ACC112 (cell line): ENCODE results near the gene AFF4.

Experiments
- H2AFZ ChIP-seq: fragments of 200-600 bp; sonication (generic); one replicate; pipeline ENCODE4 v1.6.0; 2017; ENCODE audit warnings: antibody characterized with exemption, low read length; ENCODE audit not compliant: unreplicated experiment
- H3K27ac ChIP-seq: fragments of 200-600 bp; sonication (generic); 2 replicates; pipeline ENCODE4 v1.5.1; 2014; ENCODE audit warnings: low read depth, mild to moderate bottlenecking, antibody characterized with exemption, low read length, moderate library complexity
- H3K27me3 ChIP-seq: fragments of 200-600 bp; sonication (generic); 2 replicates; pipeline ENCODE4 v1.6.1; 2014; ENCODE audit warnings: mild to moderate bottlenecking, antibody characterized with exemption, low read length, moderate library complexity, mixed read lengths; ENCODE audit not compliant: insufficient read depth
- H3K36me3 ChIP-seq: fragments of 200-600 bp; sonication (generic); 2 replicates; pipeline ENCODE4 v1.6.1; 2016; ENCODE audit warnings: mild to moderate bottlenecking, antibody characterized with exemption, low read length, moderate library complexity, mixed read lengths; ENCODE audit not compliant: insufficient read depth
- H3K4me1 ChIP-seq: fragments of 200-600 bp; sonication (generic); one replicate; pipeline ENCODE4 v1.6.1; 2016; ENCODE audit warnings: low read length, mixed read lengths; ENCODE audit not compliant: insufficient read depth, unreplicated experiment, control insufficient read depth
- H3K4me3 ChIP-seq: fragments of 200-600 bp; sonication (generic); 2 replicates; pipeline ENCODE4 v1.5.1; 2014; ENCODE audit warnings: mild to moderate bottlenecking, low read depth, low read length
- H3K79me2 ChIP-seq: fragments of 200-600 bp; sonication (generic); one replicate; pipeline ENCODE4 v1.6.0; 2016; ENCODE audit warnings: low read length; ENCODE audit not compliant: control insufficient read depth, unreplicated experiment, insufficient read depth

AFF4 gene

GRCh38 chr5:132854301-132854700 is 109.1 kb downstream of the AFF4 start:
- H3K79me2 ChIP-seq: no peaks in the 10 kb centered on the region
- H3K4me1 ChIP-seq: no peaks in the 10 kb centered on the region
- H3K36me3 ChIP-seq: no peaks in the 10 kb centered on the region
- peak overlapping the region; percentile 75 for H2AFZ ChIP-seq
- H3K27ac ChIP-seq: no peak overlapping the region
- no peak overlapping the region for H3K4me3 ChIP-seq
- H3K27me3 ChIP-seq: no peaks in the 10 kb centered on the region

DNA sequence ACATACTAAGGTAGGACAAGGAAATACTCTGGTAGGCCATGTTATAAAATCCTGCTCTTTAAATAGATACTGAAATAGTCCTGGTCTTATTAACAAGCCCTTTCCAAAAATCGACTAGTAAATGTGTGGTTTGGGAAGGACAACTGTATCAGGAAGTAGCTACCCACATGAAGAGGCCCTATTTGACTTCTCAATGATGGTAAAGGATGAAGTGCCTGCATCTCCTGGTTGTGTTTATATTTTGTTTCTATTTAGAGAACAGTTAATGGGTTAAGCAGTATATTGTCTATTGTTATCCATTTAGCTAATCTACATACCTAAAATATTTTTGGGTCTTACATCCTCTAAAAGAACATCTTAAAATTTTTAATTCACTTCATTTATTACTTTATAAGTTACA is 109.6 kb downstream of the AFF4 start:
- H3K4me3 ChIP-seq: no peak overlapping the region
- H3K27me3 ChIP-seq: no peaks in the 10 kb centered on the region
- H3K36me3 ChIP-seq: no peaks in the 10 kb centered on the region
- no peak overlapping the region for H2AFZ ChIP-seq
- H3K79me2 ChIP-seq: no peaks in the 10 kb centered on the region
- H3K27ac ChIP-seq: no peak overlapping the region
- H3K4me1 ChIP-seq: no peaks in the 10 kb centered on the region

GRCh38 chr5:132853323-132853722 is 110.1 kb downstream of the AFF4 start:
- Histone ChIP-seq H3K4me1 (no peaks in the 10 kb centered on the region), H3K4me3 (no peak overlapping the region), H3K27me3 (no peaks in the 10 kb centered on the region), H3K79me2 (no peaks in the 10 kb centered on the region), H3K36me3 (no peaks in the 10 kb centered on the region), H3K27ac (no peak overlapping the region), H2AFZ (no peak overlapping the region)

DNA sequence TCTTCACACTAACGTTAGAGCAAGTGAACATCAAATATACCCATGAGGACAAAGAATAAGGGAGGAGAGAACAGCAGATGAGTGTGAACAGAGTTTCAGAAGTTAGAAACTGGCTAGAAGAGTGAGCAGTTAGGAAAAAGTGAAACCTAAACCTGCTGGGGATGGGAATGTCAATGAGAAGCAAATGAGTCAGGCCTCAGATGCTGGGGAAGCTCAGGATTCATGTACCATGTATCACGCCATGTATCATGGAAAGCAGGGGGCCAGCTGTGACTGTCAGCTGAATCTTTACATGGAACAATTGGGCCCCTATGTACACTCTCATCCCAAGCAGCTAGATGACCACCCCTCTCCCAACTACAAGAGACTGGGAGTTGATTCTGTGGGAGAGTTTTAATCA is 113.4 kb downstream of the AFF4 start:
- no peak overlapping the region for H3K27ac ChIP-seq

GRCh38 chr5:132849347-132849746 is 114.1 kb downstream of the AFF4 start:
- H3K36me3 ChIP-seq: no peaks in the 10 kb centered on the region
- H3K27ac ChIP-seq: no peak overlapping the region
- H3K79me2 ChIP-seq: no peaks in the 10 kb centered on the region
- H3K4me3 ChIP-seq: no peak overlapping the region
- H3K27me3 ChIP-seq: no peaks in the 10 kb centered on the region
- no peaks in the 10 kb centered on the region for H3K4me1 ChIP-seq
- H2AFZ ChIP-seq: no peak overlapping the region

More for the DNA sequence above, 113.4 kb downstream of the AFF4 start:
- no peaks in the 10 kb centered on the region for H3K4me1 ChIP-seq
- no peak overlapping the region for H2AFZ ChIP-seq
- H3K4me3 ChIP-seq: no peak overlapping the region
- no peaks in the 10 kb centered on the region for H3K36me3 ChIP-seq
- no peaks in the 10 kb centered on the region for H3K27me3 ChIP-seq
- H3K79me2 ChIP-seq: no peaks in the 10 kb centered on the region

DNA sequence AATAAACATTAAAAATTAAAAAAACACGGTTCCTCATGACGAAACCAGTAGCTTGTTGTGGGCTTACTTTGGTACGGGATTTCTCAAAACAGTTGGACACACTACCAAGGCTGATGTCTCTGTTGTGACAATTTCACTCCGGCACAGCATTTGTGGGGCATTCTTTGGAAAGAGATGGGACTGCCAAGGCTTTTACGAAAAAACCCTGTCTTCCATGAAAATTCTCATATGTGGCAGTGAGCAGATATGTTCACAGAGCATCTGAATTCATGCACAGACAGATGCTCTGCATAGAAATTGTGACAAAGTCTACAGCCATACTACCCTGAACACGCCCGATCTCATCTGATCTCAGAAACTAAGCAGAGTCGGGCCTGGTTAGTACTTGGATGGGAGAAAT is 115.2 kb downstream of the AFF4 start:
- no peaks in the 10 kb centered on the region for H3K4me1 ChIP-seq
- no peaks in the 10 kb centered on the region for H3K79me2 ChIP-seq
- H2AFZ ChIP-seq: no peak overlapping the region
- no peaks in the 10 kb centered on the region for H3K27me3 ChIP-seq
- H3K36me3 ChIP-seq: no peaks in the 10 kb centered on the region
- no peak overlapping the region for H3K27ac ChIP-seq
- H3K4me3 ChIP-seq: no peak overlapping the region

DNA sequence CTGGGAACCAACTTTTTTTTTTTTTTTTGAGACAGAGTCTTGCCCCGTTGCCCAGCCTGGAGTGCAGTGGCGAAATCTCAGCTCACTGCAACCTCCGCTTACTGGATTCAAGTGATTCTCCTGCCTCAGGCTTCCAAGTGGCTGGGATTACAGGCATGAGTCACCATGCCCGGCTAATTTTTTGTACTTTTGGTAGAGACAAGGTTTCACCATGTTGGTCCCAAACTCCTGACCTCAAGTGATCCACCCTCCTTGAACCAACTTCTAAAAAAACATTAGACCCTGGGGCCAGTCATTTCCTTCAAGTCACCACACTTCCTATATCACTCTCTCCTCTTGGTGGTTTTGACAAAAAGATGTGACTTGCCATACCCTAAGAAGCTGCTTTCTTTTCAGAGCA is 122.1 kb downstream of the AFF4 start:
- Histone ChIP-seq H3K36me3 (no peaks in the 10 kb centered on the region), H3K4me3 (no peak overlapping the region), H2AFZ (no peak overlapping the region), H3K27me3 (no peaks in the 10 kb centered on the region), H3K27ac (no peak overlapping the region), H3K79me2 (no peaks in the 10 kb centered on the region), H3K4me1 (peaks cover 29% of the 10 kb centered on the region)

DNA sequence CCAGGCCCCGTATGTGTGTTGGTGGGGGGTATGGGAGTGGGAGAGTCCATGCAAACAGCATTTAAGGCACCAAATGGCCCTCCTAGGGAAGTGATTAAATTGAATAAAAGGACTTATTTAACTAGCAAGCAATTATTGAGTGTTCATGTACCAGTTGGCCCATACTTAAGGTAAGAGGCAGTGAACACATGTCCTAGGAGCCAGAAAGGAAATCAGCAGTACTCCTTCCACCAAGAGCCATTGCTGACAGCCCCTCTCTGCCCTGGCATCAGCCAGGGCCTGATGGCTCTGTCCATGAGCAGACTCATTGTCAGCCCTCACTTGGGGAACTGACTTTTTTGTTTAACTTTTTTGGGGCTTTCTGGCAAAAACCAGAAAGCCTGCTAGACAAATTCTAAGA is 122.5 kb downstream of the AFF4 start:
- Histone ChIP-seq H3K4me1 (peaks cover 29% of the 10 kb centered on the region), H3K27me3 (no peaks in the 10 kb centered on the region), H3K79me2 (no peaks in the 10 kb centered on the region), H3K27ac (no peak overlapping the region), H2AFZ (no peak overlapping the region), H3K36me3 (no peaks in the 10 kb centered on the region), H3K4me3 (no peak overlapping the region)

DNA sequence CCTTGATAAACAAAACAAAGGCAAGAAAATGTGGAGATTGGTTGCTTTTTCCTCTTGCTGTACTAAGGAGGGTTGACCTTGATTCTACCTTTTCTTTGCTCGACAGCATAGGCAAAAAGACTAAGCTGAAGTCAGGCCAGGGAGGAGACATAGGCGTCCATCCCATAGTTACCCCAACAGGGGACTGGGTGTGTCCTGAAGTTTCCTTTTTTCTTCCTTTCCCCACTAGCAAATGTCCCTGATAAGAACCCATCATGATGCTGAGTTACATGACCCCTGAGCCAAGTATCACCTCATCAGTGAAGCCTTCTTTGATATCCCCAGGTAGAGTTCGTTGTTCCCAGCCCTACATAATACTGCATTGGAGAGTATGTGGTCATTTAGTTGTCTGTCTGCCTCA is 123.1 kb downstream of the AFF4 start:
- peak overlapping the region; percentile 57 for H2AFZ ChIP-seq

DNA sequence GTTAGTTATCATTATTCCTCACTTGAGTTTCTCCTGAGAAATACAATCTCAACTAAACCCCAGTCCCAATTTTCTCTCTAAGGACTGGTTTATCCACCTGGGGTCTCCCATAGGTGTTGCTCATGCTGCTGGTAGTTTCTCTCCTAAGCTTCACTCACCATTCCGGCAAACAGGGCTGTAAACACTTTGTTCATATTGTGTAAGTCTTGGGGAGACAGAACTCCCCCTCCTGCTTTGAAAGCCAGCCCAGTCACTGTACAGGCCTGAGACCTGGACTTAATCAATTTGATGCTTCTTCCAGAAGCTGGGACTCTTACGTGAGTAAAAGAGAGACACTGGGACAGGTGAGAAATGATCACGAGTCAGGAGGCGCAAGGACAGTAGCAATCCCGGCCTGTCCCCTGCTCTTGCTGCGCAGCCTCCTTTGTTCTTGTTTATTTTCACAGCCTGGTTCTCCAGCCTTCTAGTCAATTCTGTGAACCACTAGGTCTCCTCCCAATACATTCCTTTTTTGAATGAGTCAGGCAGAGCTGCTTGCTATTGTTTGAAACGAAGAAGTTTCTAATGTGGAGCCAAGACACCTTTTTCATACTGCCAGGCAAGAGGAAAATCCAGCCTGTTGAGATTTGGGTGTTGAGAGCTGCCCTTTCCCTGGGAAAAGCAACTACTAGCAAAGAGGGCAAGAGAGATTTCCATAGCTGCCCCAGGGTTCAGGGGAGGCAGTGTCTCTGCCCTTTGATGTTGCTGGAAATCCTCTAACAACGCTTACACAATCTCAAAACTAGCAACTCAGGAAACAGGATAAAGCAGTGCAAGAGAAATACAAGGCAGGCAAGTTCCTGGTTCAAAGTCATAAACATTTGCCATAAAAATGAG is 123.8 kb downstream of the AFF4 start:
- peak overlapping the region; percentile 48 for H3K27ac ChIP-seq
- no peaks in the 10 kb centered on the region for H3K36me3 ChIP-seq
- no peaks in the 10 kb centered on the region for H3K27me3 ChIP-seq
- H3K4me1 ChIP-seq: peaks cover 29% of the 10 kb centered on the region
- peak overlapping the region; percentile 57 for H2AFZ ChIP-seq
- no peaks in the 10 kb centered on the region for H3K79me2 ChIP-seq
- H3K4me3 ChIP-seq: no peak overlapping the region

More for the DNA sequence above, 123.1 kb downstream of the AFF4 start:
- Histone ChIP-seq H3K79me2 (no peaks in the 10 kb centered on the region), H3K27ac (peak overlapping the region; percentile 48), H3K27me3 (no peaks in the 10 kb centered on the region), H3K4me3 (no peak overlapping the region), H3K36me3 (no peaks in the 10 kb centered on the region), H3K4me1 (peaks cover 29% of the 10 kb centered on the region)
